NCI-H2107 treated with DMSO at 0.1 percent for 48 hours (cell line): ENCODE results near the gene SCGB1C1.
A peak's percentile ranks its signal among the peaks of the same experiment; 100 is the strongest.
"Not testable (repeated sequence)": the region's sequence is repeated elsewhere in the genome, so short reads cannot be mapped to it uniquely, and the experiment has no call there.

Experiments used
- DNase-seq: peaks from one replicate; lab custom pipeline; 2025; ENCODE audit not compliant: unreplicated experiment; lab: John Stamatoyannopoulos, UW

Gene SCGB1C1

GRCh38 chr11:217704-218103 lies 24.8 kb downstream of the SCGB1C1 start:
- no peak for DNase-seq

- no peak for DNase-seq
Observed at GRCh38 chr11:218815-219593, 26.1 kb downstream of the SCGB1C1 start.

GRCh38 chr11:220641-221215 lies 27.9 kb downstream of the SCGB1C1 start:
- not testable (repeated sequence) for DNase-seq

GRCh38 chr11:221539-221938 lies 28.7 kb downstream of the SCGB1C1 start:
- no peak for DNase-seq

GRCh38 chr11:221998-222789 lies 29.3 kb downstream of the SCGB1C1 start:
- no peak for DNase-seq

- DNase-seq = no peak
Observed at GRCh38 chr11:223026-223789, 30.3 kb downstream of the SCGB1C1 start.

GRCh38 chr11:223884-224283 lies 31.0 kb downstream of the SCGB1C1 start:
- DNase-seq = no peak

- DNase-seq = no peak
Observed at GRCh38 chr11:224424-224823, 31.5 kb downstream of the SCGB1C1 start.

GRCh38 chr11:225734-226453 lies 33.0 kb downstream of the SCGB1C1 start:
- DNase-seq = no peak

- no peak for DNase-seq
Observed at GRCh38 chr11:227824-228379, 35.0 kb downstream of the SCGB1C1 start.

- no peak for DNase-seq
Observed at GRCh38 chr11:230431-230830, 37.6 kb downstream of the SCGB1C1 start.

- DNase-seq = no peak
Observed at GRCh38 chr11:232783-233565, 40.1 kb downstream of the SCGB1C1 start.

- no peak for DNase-seq
Observed at GRCh38 chr11:235180-235579, 42.3 kb downstream of the SCGB1C1 start.

- DNase-seq = no peak
Observed at GRCh38 chr11:235609-235996, 42.7 kb downstream of the SCGB1C1 start.

GRCh38 chr11:235997-236773 lies 43.3 kb downstream of the SCGB1C1 start, which contains the start of gene SIRT3:
TSS of gene SIRT3 (minus strand) at chr11:236342. CDS start at chr11:236328, 14 bp downstream.
- peak; percentile 59 for DNase-seq

GRCh38 chr11:236774-237767 lies 44.2 kb downstream of the SCGB1C1 start, which contains the start of gene PSMD13:
TSS of gene PSMD13 (plus strand) at chr11:236976. CDS start at chr11:237050, 74 bp downstream.
- DNase-seq = peak; percentile 48

- DNase-seq = not testable (repeated sequence)
Observed at GRCh38 chr11:238346-238745, 45.5 kb downstream of the SCGB1C1 start.
